Right kidney (tissue), 1 donor: ENCODE data around the gene NUP85.
"Not testable (repeated sequence)": the region's sequence is repeated elsewhere in the genome, so short reads cannot be mapped to it uniquely, and the experiment has no call there.

Source experiments
- DNase-seq: peaks from one replicate; pipeline ENCODE4 v3.0.0-alpha.2; 2016

The NUP85 gene

DNA sequence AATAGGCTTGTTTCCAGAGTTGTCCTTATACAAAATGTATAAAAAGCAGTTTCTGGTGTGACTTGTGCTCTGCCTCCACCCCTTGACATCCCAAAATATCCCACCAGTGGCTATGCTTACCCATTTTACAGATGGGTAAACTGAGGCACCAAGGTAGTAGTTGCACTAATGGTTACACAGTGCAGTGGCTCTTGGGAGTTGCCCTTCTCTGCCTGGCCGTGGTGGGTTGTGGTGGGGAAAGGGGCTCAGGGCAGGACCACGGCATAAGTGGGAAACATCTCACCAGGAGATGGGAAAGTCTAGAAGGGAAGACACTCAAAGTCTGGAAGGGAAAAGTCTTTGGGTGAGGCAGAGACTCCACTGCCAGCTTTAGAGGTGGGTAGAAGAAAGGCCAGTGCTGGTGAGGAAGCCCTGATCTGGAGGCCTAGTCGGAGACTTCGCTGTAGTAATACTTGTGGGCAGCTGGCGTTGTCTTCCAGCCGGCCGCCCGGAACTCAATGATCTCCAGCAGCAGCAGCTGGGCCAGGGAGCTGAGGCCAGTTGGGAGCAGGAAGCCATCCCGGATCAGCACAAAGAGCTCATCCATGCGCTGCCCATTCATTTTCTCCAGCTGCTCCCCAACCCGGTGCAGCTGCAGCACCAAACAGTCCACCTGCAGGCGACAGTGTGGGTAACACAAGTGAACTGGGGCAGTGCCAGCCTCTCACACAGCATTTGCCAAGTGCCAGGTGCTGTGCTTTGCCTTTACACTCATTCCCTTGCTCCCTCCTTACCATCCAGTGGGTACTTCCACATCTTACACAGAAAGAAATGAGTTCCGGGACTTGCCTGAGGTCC is 61.1 kb downstream of the NUP85 start:
- DNase-seq, result no peak

DNA sequence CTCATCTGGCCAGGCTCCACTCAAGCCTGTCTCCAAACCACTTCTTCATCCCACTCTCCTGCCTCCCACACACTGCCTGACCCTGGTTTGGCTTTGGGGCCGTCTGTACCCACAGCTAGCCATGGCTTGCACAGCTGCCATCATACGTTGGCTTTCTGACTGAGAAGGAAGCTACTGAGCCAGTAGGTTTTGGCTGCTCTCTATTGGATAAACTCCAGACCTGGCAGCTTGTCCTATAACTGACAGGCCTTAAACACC is 61.6 kb downstream of the NUP85 start:
- DNase-seq, result no peak

DNA sequence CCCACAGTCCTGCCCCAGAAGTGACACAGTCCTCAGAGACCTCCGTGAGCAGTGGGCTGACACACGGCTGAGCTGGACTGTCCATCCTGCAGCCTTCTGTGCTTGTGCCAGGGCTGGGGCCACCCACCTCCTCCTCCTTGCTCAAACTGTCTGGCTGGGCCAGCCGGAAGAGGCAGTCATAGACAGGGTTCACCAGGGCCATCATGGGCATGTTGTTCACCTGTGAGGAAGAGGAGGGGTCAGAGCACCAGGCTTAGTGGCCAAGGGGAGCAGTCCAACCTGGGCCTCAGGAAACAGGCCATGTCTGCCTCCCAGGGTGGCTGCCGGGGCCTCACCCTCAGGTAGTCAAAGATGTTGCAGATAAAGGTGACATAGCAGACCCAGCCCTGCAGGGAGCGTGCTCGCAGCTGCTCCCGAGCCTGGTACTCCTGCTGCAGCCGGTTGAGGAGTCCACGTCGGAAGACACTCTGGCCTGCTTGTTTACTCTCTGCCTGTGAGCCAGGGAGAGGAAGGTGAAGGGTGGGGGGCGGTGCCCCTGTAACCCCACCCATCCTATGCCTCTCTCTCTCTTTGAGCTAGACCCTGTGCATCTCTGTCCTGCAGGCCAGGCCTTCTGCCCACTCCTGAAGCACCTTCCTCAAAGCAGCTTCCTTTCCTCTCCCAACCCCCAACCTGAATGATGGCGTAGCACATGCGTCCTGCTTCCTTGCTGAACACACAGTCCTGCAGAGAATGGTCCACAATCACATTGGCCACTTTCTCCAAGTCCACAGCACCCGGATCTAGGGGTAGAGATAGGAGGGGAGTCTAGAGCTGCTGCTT is 62.1 kb downstream of the NUP85 start:
- no peak for DNase-seq

DNA sequence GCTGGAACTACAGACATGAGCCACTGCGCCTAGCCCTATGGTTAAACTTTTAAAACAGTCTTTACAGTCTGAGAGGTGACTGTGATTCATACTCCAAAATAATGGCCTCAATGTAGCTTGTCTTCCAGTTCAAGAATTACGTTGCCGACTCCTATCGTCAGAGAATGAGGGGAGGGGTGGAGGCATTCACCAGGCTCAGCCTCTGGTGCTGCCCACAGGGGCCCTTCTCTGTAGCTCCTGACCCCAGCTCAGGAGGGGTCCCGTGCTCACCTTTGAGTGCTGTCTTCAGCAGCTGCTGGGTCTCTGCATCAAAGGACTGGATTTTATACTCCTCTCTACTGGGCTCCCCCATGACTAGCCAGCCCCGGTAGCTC is 64.4 kb downstream of the NUP85 start:
- DNase-seq, result no peak

DNA sequence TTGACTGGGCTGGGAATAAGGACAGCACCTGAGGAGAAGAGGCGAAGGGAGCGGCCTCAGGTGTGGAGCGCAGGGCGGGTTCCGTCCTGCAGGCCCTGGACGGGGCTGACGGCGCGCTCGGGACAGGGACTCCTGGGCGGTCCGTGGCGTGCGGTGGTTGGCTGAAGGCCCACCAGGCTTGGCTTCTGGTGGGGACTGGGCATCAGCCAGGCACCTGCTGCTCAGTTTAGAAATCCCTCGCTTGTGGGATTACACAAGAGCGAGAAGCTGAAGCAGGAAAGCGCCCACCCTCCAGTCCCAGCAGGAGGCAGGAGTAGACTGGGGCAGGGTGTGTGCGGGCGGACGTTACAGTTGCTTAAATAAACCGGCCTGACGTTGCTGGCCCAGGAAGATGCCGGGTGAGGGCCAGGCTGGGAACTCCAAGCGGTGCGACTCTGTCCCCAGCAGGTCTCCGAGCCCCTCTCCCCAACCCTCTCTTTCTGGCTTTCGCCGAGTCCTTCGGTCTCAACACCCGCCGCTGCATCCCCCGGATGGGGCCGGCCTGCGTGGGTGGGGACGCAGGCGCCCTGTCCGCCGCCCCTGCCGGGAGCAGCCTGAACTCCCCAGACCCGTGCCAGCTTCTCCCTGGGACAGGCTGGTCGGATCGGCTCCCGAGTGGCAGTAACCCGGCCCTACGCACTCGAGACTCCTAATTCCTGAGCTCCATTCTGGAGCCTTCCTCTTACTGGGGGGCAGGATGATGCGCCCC is 64.9 kb downstream of the NUP85 start:
- DNase-seq, result peak; percentile 94

DNA sequence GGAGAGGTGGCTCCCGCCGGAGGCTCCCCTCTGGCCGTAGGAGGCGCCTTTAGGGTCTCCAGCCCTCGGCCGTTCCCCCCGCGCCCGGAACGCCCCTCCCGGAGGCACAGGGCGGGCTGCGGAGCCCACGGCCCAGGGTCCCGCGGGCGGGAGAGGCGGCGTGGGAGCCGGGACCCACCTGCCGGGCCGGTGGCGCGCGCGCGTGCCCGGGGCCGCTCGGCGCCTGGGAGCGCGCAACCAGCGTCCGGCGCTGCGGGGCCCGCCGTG is 65.4 kb downstream of the NUP85 start, which contains the start of gene MIF4GD:
Gene MIF4GD (minus strand): TSS at position 266 of the 267 bp plus-strand sequence. CDS start 1,036 bp downstream, outside the sequence.
- no peak for DNase-seq

DNA sequence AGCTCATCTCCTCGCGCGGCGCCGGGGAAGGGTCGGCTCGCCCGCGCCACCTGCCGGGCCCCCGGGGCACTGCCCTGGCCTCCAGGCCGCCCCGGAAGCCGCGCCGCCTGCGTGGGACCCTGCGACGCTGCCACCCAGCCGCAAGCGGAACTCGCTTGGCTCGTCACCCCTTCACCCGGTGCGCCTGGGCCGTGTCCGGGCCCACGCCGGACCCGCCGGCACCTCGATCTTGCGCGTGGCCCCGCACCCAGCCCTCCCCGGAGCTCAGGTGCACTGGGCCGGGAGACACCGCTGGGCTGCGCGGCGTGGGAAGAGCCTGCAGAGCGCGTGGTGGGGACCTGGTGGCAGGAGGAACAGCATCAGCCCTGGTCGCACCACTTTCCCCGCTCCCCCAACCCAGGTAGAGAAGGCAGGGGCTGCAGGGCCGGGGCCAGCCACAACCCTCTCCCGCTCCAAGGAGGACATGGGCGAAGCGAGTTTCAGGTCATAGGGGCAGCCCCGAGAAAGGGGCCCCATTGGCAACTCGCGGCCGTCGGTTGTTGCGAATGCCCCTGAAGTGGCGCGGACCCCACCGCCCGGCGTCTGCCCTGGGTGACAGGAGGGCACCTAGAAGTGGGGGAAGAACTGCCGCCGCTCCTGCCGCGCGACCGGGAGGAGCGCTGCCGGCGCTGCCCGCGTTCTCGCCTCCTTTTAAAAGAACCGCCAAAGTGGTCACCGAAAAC is 65.9 kb downstream of the NUP85 start:
- peak; percentile 88 for DNase-seq

DNA sequence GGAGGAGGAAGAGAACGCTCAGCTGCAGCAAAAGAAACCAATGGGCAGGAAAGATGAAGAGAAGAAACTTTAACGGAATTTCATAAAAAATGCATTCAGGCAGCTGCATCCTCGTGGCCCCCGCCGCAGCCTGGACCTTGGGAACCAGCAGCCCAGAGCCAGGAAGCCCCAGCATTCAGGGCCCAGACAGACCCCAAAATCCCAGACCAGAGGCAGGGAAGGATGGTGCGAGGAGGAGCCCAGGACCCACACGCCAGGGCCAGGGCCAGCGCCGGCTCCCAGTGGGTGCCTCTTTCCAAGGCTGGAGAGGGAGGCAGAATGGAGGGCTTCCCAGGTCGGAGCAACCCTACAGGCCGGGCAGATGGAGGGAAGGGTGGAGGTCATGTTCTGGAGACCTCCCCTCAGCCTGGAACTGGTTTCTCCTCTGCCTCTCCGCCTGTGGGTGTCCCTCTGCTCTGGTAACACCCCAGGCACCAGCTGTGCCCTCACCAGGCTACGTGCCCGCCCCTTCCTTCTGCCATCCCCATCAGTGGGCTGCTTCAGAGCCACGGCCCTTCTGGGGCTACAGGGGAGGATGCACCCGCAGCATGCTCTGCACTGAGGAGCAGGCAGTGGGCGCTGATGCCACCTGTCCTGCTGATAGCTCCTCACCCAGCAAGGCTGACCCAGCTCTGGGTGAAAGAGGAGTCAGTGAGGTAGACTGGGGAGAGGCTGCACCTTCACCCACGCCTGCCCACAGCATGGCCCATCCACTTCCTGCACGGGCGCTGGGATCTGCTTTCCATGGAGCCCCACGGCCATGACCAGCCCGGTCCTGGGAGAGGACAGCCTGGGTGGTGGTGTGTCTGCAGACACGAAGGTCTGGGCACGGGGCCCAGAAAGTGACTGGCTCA is 66.7 kb downstream of the NUP85 start:
- DNase-seq, result no peak

DNA sequence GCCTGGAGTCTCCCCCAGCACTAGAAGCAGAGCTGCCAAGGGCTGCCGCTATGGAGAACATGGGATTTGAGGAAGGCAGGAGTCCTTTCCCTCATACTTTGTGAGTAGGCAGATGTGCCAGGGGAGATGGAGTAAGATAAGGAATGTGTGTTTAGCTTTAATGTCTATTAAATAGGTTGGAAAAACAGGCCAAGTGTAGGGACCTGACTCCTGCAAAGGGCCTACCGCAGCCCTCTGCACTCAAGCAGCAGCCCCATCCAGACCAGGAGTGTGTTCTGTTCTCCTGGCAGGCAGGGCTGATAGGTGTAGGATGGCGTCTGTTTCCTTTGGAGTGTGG is 67.3 kb downstream of the NUP85 start:
- DNase-seq, result no peak

DNA sequence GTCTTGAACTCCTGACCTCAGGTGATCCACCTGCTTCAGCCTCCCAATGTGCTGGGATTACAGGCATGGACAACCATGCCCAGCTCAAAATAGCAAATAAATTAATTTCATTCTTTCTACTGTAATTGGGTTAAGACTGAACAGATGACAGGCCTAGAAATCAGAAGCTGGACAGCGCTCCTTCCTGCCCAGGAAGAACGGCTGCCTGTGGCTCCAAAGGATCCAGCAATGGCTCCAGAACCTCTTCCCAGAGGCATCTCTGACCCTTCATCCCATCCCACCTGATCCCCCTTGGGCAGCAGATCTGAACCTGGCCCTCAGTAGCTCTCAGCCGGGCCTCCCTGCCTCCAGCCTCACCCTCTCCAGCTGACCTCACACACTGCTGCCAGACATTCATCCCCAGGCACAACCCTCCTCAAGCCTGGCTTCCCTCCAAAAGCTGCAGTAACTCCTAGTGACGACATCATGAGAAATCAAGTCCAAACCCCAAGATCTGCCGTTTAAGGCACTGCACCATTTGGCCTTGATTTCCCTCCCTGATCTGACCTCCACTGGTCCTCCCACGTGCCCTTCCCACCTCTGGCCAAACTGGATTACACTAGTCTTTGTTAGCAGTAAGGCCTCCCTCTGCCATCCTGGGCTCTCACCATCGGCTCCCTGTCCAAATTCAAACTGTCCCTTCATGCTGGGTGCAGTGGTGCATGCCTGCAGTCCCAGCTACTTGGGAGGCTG is 68.7 kb downstream of the NUP85 start:
- DNase-seq, result no peak

DNA sequence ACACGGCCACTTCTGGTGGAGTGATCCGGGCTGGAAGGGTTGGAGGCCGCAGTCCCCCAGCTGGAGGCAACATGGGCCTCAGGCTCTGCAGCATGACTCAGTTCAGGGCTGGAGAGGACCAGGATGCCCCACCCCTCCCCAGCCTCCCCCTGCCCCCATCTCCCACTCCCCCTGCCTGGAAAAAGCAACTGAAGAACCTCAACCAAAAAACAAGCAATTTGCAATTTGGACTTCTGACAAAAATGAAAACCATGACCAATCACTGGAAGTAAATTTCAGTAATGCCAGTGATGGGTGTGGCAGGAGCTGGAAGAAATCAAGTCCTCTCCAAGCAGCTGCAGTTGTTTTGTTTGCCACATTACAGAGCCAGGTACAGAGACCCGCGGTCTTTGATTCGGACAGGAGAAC is 72.2 kb downstream of the NUP85 start:
- DNase-seq, result no peak

DNA sequence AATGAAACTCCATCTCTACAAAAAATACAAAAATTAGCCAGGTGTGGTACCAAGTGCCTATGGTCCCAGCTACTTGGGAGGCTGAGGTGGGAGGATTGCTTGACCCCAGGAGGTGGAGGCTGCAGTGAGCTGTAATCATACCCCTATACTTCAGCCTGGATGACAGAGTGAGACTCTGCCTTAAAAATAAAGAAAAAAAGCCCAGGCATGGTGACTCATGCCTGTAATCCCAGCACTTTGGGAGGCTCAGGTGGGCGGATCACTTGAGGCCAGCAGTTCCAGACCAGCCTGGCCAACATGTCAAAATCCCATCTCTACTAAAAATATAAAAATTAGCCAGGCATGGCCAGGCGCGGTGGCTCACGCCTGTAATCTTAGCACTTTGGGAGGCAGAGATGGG is 74.7 kb downstream of the NUP85 start:
- not testable (repeated sequence) for DNase-seq

DNA sequence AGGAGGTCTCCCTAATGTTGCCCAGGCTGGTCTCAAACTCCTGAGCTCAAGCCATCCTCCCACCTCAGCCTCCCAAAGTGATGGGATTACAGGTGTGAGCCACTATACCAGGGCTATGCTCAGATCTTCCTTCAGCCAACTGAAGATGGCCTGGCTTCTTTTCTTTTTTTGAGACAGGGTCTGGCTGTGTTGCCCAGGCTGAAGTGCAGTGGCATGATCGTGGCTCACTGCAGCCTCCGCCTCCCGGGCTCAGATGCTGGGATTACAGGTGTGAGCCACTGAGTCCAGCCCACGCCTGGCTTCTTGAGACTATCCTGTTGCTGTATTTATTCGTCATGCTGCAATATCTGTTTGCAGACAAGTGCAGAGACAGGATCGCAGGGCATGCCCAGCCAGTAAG is 79.6 kb downstream of the NUP85 start:
- DNase-seq, result no peak
